ENCODE measurements around the gene SSH2. TPM values are rescaled to one million over a fixed set of nuclear protein-coding genes. Genes with fewer than 3 reads are reported as not detected.

Gene SSH2
- total RNA-seq, 1 donor from 2014 or later, result 9.8 TPM

GRCh38 chr17:29590411-29591145, 339.4 kb downstream of the SSH2 start:
- no peak for DNase-seq (ENCODE audit: low read depth)
- no peaks in the 10 kb centered on the region for H3K36me3 ChIP-seq (ENCODE audit: control insufficient read depth, insufficient read depth, low read length)
- no peak for TF ChIP-seq CTCF (IDR thresholded peaks at IDR 0.05; ENCODE audit: insufficient read depth, low read length, poor library complexity, severe bottlenecking)
- H3K4me3 ChIP-seq (ENCODE audit: low read depth, low read length), result peak overlapping the region; percentile 28
- H3K27me3 ChIP-seq (ENCODE audit: control insufficient read depth, insufficient read depth, low read length), result no peaks in the 10 kb centered on the region

DNA sequence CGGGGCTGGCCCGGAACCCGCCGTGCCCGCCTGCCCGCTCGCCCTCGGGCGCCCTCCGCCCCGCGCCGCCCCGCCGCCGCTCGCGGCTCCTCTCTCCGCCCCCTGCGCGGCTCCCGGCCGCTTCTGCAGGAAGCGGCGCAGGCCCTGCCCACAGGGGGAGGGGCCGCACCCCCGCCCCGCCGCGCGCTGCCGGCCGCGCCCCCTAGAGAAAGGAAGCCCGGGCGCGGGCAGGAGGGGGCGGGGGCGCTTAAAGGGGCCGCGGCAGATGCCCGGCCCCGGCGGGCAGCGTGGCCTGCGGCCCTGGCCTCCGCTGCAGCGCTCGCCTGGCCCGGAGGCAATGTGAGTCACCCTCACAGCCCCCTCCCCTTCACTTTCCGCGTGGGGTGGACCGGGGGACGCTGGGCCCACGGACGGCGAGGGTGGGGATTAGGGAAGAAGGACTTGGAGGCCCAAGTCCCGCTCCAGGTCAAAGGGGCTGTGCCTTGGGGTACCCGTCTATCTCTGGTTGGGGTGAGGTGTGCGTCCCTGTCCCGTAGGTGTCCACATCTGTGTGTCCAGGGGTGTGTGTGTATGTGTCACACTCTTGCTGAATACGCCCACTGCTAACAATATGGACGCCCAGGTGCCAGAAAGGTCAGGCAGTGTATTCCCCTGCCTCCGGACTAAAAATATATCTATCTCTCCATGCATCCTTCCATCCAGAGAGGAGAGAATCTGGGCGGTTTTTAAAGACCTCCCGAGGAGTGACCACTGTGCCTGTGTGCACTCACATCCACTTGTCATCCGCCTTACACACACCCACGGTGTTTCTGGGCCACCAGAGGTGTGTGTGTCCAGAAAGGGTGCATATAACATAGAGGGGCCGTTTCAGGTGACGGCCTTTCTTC, 340.3 kb downstream of the SSH2 start, which contains the start of gene GIT1:
Gene GIT1, minus strand, starts transcription at position 125 of the 887 bp plus-strand sequence. CDS start 270 bp downstream, outside the sequence.
- TF ChIP-seq CTCF (IDR thresholded peaks at IDR 0.05; ENCODE audit: insufficient read depth, low read length, poor library complexity, severe bottlenecking), result no peak
- no peaks in the 10 kb centered on the region for H3K36me3 ChIP-seq (ENCODE audit: control insufficient read depth, insufficient read depth, low read length)
- H3K4me3 ChIP-seq (ENCODE audit: low read depth, low read length), result peak within 1 kb of the TSS; percentile 73
- no peaks in the 10 kb centered on the region for H3K27me3 ChIP-seq (ENCODE audit: control insufficient read depth, insufficient read depth, low read length)
- DNase-seq (ENCODE audit: low read depth), result no peak

DNA sequence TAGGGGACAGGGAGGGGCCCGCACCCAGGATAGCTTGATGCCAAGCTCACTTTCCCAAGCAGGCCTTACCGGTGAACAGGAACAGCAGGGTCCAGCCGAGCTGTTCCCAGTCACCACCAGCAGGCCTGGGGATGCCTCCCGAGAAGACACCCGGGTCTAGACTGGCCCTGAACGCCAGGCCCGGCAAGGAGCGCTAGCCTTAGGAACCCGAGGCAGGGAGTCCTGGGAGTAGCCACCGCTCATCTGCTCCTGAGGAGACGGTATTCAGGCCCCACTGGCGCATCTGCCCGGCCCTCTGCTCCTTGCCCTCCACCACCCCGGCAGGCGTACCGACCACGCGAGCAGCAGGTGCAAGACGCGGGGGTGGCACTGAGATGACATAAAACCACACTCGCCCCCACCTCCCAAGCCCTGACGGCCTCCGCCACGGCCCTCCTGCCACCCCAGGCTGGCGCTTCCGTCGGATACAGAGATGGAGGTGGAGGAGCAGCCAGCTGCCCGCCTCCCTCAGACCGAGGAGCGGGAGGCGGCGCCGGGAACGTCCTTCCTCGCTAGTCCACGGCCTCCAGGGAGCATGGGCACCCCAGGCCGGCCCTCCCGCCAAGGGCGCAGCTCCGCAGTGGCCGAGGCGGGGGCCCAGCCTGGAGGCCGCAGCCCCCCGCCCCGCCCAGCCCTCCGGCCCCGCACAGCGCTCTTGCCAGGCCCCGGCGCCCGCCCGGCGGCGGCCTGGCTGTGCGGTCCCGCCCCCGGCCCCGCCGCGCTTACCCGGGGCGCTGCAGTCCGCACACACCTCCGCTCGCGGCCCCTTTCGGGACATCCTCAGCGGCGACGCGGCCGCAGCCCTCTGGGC, 341.2 kb downstream of the SSH2 start:
- TF ChIP-seq CTCF (IDR thresholded peaks at IDR 0.05; ENCODE audit: insufficient read depth, low read length, poor library complexity, severe bottlenecking), result no peak
- peak overlapping the region; percentile 73 for H3K4me3 ChIP-seq (ENCODE audit: low read depth, low read length)
- no peaks in the 10 kb centered on the region for H3K36me3 ChIP-seq (ENCODE audit: control insufficient read depth, insufficient read depth, low read length)
- no peak for DNase-seq (ENCODE audit: low read depth)
- H3K27me3 ChIP-seq (ENCODE audit: control insufficient read depth, insufficient read depth, low read length), result no peaks in the 10 kb centered on the region

- TF ChIP-seq CTCF (IDR thresholded peaks at IDR 0.05; ENCODE audit: insufficient read depth, low read length, poor library complexity, severe bottlenecking), result no peak
- Histone ChIP-seq H3K27me3 (ENCODE audit: control insufficient read depth, insufficient read depth, low read length) (no peaks in the 10 kb centered on the region), H3K4me3 (ENCODE audit: low read depth, low read length) (peak overlapping the region; percentile 73), H3K36me3 (ENCODE audit: control insufficient read depth, insufficient read depth, low read length) (no peaks in the 10 kb centered on the region)
- DNase-seq (ENCODE audit: low read depth), result no peak
Measured at GRCh38 chr17:29588017-29588561, 341.9 kb downstream of the SSH2 start.

- H3K27me3 ChIP-seq (ENCODE audit: control insufficient read depth, insufficient read depth, low read length), result no peaks in the 10 kb centered on the region
- TF ChIP-seq CTCF (IDR thresholded peaks at IDR 0.05; ENCODE audit: insufficient read depth, low read length, poor library complexity, severe bottlenecking), result no peak
- peak overlapping the region; percentile 73 for H3K4me3 ChIP-seq (ENCODE audit: low read depth, low read length)
- DNase-seq (ENCODE audit: low read depth), result no peak
- H3K36me3 ChIP-seq (ENCODE audit: control insufficient read depth, insufficient read depth, low read length), result no peaks in the 10 kb centered on the region
Measured at GRCh38 chr17:29587591-29587990, 342.4 kb downstream of the SSH2 start.

All from kidney epithelial cell (primary cell).